Gastroesophageal sphincter (tissue), 4 donors: ENCODE measurements around the gene AHI1. TPM values are rescaled to one million over a fixed set of nuclear protein-coding genes. Genes with fewer than 3 reads are reported as not detected.

Source experiments
- ATAC-seq: fragments of 150-250 bp; one replicate; pipeline ENCODE4 v1.9.1; 2016; ENCODE audit warnings: mild to moderate bottlenecking, moderate library complexity
- H3K27ac ChIP-seq, 4 donors: fragments of 200-600 bp; sonication (generic) in 3 of 4; 1 replicate in 3 of 4; 2 replicates in 1 of 4; pipeline ENCODE4 v1.5.1; 2016 to 2019
- H3K27me3 ChIP-seq: fragments of 200-600 bp; sonication (generic); one replicate; pipeline ENCODE4 v1.5.1; 2019
- H3K36me3 ChIP-seq, 2 donors: fragments of 200-600 bp; sonication (generic); one replicate each; pipeline ENCODE4 v1.5.1; 2019; ENCODE audit warnings: control low read depth in 1 of 2
- H3K4me1 ChIP-seq, 3 donors: fragments of 200-600 bp; sonication (generic); 1 replicate in 2 of 3; 2 replicates in 1 of 3; pipeline ENCODE4 v1.5.1; 2016 to 2019; ENCODE audit warnings: control low read depth in 2 of 3
- H3K4me3 ChIP-seq, 2 donors: fragments of 200-600 bp; sonication (generic); one replicate each; pipeline ENCODE4 v1.5.1; 2019; ENCODE audit warnings: mild to moderate bottlenecking in 1 of 2, moderate library complexity in 1 of 2
- H3K9me3 ChIP-seq, 3 donors: fragments of 200-600 bp; sonication (generic); one replicate each; pipeline ENCODE4 v1.5.1; 2017 to 2019; ENCODE audit warnings: control low read depth in 2 of 3
- CTCF ChIP-seq, 4 experiments: fragments of 200-600 bp in 2 of 4; fragments of 450-650 bp in 2 of 4; sonication (generic) in 1 of 4; IDR thresholded peaks; one replicate each; pipeline ENCODE4 v1.5.1; 2017 to 2019; ENCODE audit warnings: antibody characterized with exemption in 4 of 4, mild to moderate bottlenecking in 2 of 4, moderate library complexity in 2 of 4
- EP300 ChIP-seq: sonication (generic); formaldehyde crosslinking; IDR thresholded peaks from one replicate; pipeline ENCODE4 v1.6.1; 2017; ENCODE audit warnings: antibody characterized with exemption, mild to moderate bottlenecking
- POLR2A ChIP-seq, 2 donors: fragments of 450-650 bp; IDR thresholded peaks; one replicate each; pipeline ENCODE4 v1.6.1; 2017; ENCODE audit warnings: antibody characterized with exemption in 2 of 2, mild to moderate bottlenecking in 2 of 2, moderate library complexity in 1 of 2
- POLR2AphosphoS5 ChIP-seq: sonication (generic); formaldehyde crosslinking; IDR thresholded peaks from one replicate; pipeline ENCODE4 v1.6.1; 2017; ENCODE audit warnings: antibody characterized with exemption
- WGBS, 2 donors: methylation state at CpG; one replicate each; pipeline ENCODE4 v1.1.5; 2018; ENCODE audit warnings: low coverage in 1 of 2; 5-methylcytosine and 5-hydroxymethylcytosine counted together
- total RNA-seq, 4 donors: library from RNA; depleted of rRNA; stranded (reverse); fragments of >200 nt; gene quantifications; one replicate each; pipeline ENCODE4 v1.1.0, GENCODE V29; 2016

AHI1 gene
- total RNA-seq, 4 donors from 2014 or later: 16.7 to 35.9 (median 27.0) TPM

GRCh38 chr6:135390458-135390857, 107.1 kb downstream of the AHI1 start:
- Histone ChIP-seq H3K4me1 (no peaks in the 10 kb centered on the region), H3K27ac (no peak overlapping the region), H3K9me3 (no peaks in the 10 kb centered on the region), H3K4me3 (no peak overlapping the region), H3K36me3 (peaks cover 0 to 68% of the 10 kb centered on the region in 2 donors), H3K27me3 (no peaks in the 10 kb centered on the region)
- no peak for TF ChIP-seq POLR2AphosphoS5
- no peak for TF ChIP-seq EP300
- no peak for TF ChIP-seq CTCF (IDR thresholded peaks at IDR 0.05)
- TF ChIP-seq POLR2A (IDR thresholded peaks at IDR 0.05): no peak
- no peak for ATAC-seq
- 78 to 100% methylated on average over 1 to 4 of the region's 4 CpGs for WGBS, 2 donors

GRCh38 chr6:135385299-135385698, 112.2 kb downstream of the AHI1 start:
- TF ChIP-seq POLR2AphosphoS5: no peak
- no peak for TF ChIP-seq CTCF (IDR thresholded peaks at IDR 0.05)
- TF ChIP-seq EP300: no peak
- no peak for TF ChIP-seq POLR2A (IDR thresholded peaks at IDR 0.05)
- 83 to 86% methylated on average over 2 of the region's 2 CpGs for WGBS, 2 donors
- ATAC-seq: no peak
- Histone ChIP-seq H3K27ac (no peak overlapping the region), H3K4me1 (no peaks in the 10 kb centered on the region), H3K27me3 (no peaks in the 10 kb centered on the region), H3K9me3 (no peaks in the 10 kb centered on the region), H3K36me3 (peaks cover 0 to 28% of the 10 kb centered on the region in 2 donors), H3K4me3 (no peak overlapping the region)

- ATAC-seq: no peak
- TF ChIP-seq POLR2A (IDR thresholded peaks at IDR 0.05) (no peak), POLR2AphosphoS5 (no peak), CTCF (IDR thresholded peaks at IDR 0.05) (no peak), EP300 (no peak)
- H3K27ac ChIP-seq: no peak overlapping the region
- 78 to 90% methylated on average over 3 of the region's 3 CpGs for WGBS, 2 donors
- no peaks in the 10 kb centered on the region for H3K27me3 ChIP-seq
- peaks cover 0 to 20% of the 10 kb centered on the region in 2 donors for H3K36me3 ChIP-seq
- H3K4me3 ChIP-seq: no peak overlapping the region
- no peaks in the 10 kb centered on the region for H3K4me1 ChIP-seq
- no peaks in the 10 kb centered on the region for H3K9me3 ChIP-seq
Observed at GRCh38 chr6:135383766-135384165, 113.8 kb downstream of the AHI1 start.

- H3K27me3 ChIP-seq: no peaks in the 10 kb centered on the region
- TF ChIP-seq CTCF (IDR thresholded peaks at IDR 0.05) (no peak), POLR2A (IDR thresholded peaks at IDR 0.05) (no peak), POLR2AphosphoS5 (no peak), EP300 (no peak)
- no peaks in the 10 kb centered on the region for H3K9me3 ChIP-seq
- no peak overlapping the region for H3K4me3 ChIP-seq
- no peak overlapping the region for H3K27ac ChIP-seq
- no peak for ATAC-seq
- WGBS, 2 donors: 100% methylated on average over 1 of the region's 2 CpGs; no CpG with 5 or more reads in 1 of the 2 donors
- peaks cover 0 to 17% of the 10 kb centered on the region in 2 donors for H3K36me3 ChIP-seq
- H3K4me1 ChIP-seq: no peaks in the 10 kb centered on the region
Observed at GRCh38 chr6:135383301-135383700, 114.2 kb downstream of the AHI1 start.

GRCh38 chr6:135382182-135382628, 115.3 kb downstream of the AHI1 start:
- Histone ChIP-seq H3K27me3 (no peaks in the 10 kb centered on the region), H3K27ac (no peak overlapping the region), H3K4me1 (no peaks in the 10 kb centered on the region), H3K9me3 (no peaks in the 10 kb centered on the region), H3K36me3 (peaks cover 0 to 8% of the 10 kb centered on the region in 2 donors), H3K4me3 (no peak overlapping the region)
- TF ChIP-seq POLR2A (IDR thresholded peaks at IDR 0.05): no peak
- TF ChIP-seq CTCF (IDR thresholded peaks at IDR 0.05): no peak
- TF ChIP-seq POLR2AphosphoS5: no peak
- no peak for TF ChIP-seq EP300
- ATAC-seq: no peak
- WGBS, 2 donors: 46 to 50% methylated on average over 2 of the region's 2 CpGs
